Uterus (tissue), 4 donors: ENCODE data around the gene MB. TPM values are rescaled to one million over a fixed set of nuclear protein-coding genes. Genes with fewer than 3 reads are reported as not detected.

Source experiments
- DNase-seq, 2 donors: peaks; one replicate each; pipeline ENCODE4 v3.0.0-alpha.2; 2019 to 2020
- H3K27ac ChIP-seq, 2 donors: fragments of 200-600 bp; sonication (generic); 1 replicate in 1 of 2; 2 replicates in 1 of 2; pipeline ENCODE4 v1.5.1; 2016 to 2018
- H3K27me3 ChIP-seq, 2 donors: fragments of 200-600 bp; sonication (generic); one replicate each; pipeline ENCODE4 v1.5.1; 2018 to 2019; ENCODE audit warnings: control low read depth in 1 of 2
- H3K36me3 ChIP-seq, 2 donors: fragments of 200-600 bp; sonication (generic); one replicate each; pipeline ENCODE4 v1.5.1; 2019; ENCODE audit warnings: control low read depth in 1 of 2
- H3K4me1 ChIP-seq, 2 donors: fragments of 200-600 bp; sonication (generic); one replicate each; pipeline ENCODE4 v1.5.1; 2018 to 2019; ENCODE audit warnings: control low read depth in 1 of 2
- H3K4me3 ChIP-seq, 2 donors: fragments of 200-600 bp; sonication (generic); 1 replicate in 1 of 2; 2 replicates in 1 of 2; pipeline ENCODE4 v1.5.1; 2018 to 2019; ENCODE audit warnings: mild to moderate bottlenecking in 1 of 2
- H3K9me3 ChIP-seq, 2 donors: fragments of 200-600 bp; sonication (generic); one replicate each; pipeline ENCODE4 v1.5.1; 2019; ENCODE audit warnings: control low read depth in 1 of 2
- POLR2A ChIP-seq, 2 donors: fragments of 450-650 bp; IDR thresholded peaks; one replicate each; pipeline ENCODE4 v1.6.1; 2016; ENCODE audit warnings: antibody characterized with exemption in 2 of 2, mild to moderate bottlenecking in 1 of 2, moderate library complexity in 1 of 2
- intact Hi-C: fragments of 100-400 bp; cut with DNase I; formaldehyde crosslinking; loops from one replicate; pipeline ENCODE4 v1.15.1; 2023; ENCODE audit warnings: low total_unique reads
- total RNA-seq, 4 donors: library from RNA; depleted of rRNA in 3 of 4; stranded (reverse); fragments of >200 nt in 3 of 4; gene quantifications; one replicate each; pipeline versions ENCODE4 v1.1.0 to v1.2.4, GENCODE V29; 2014 to 2023
- TF ChIP-seq, protein P1 (sequence below), 4 experiments: fragments of 200-600 bp in 2 of 4; fragments of 450-650 bp in 2 of 4; sonication (generic) in 2 of 4; IDR thresholded peaks; one replicate each; pipeline ENCODE4 v1.5.1; 2016 to 2019; ENCODE audit warnings: antibody characterized with exemption in 4 of 4, mild to moderate bottlenecking in 2 of 4, moderate library complexity in 1 of 4
- donor health status: DM: yes; HTN: yes; CAD: no.

MB gene
- total RNA-seq, 4 donors from 2014 or later: 1.8 to 2.5 TPM; not detected in 2

GRCh38 chr22:35589071-35589755 lies 27.9 kb downstream of the MB start:
- Histone ChIP-seq H3K27me3 (no peaks in the 10 kb centered on the region), H3K4me1 (peaks cover 0 to 8% of the 10 kb centered on the region in 2 donors), H3K4me3 (no peak overlapping the region), H3K9me3 (no peaks in the 10 kb centered on the region), H3K36me3 (no peaks in the 10 kb centered on the region), H3K27ac (peak overlapping the region; percentile 58 to 74)
- intact Hi-C loops: no loop called here
- DNase-seq: peak; percentile 79 to 88
- TF ChIP-seq, protein P1, sequence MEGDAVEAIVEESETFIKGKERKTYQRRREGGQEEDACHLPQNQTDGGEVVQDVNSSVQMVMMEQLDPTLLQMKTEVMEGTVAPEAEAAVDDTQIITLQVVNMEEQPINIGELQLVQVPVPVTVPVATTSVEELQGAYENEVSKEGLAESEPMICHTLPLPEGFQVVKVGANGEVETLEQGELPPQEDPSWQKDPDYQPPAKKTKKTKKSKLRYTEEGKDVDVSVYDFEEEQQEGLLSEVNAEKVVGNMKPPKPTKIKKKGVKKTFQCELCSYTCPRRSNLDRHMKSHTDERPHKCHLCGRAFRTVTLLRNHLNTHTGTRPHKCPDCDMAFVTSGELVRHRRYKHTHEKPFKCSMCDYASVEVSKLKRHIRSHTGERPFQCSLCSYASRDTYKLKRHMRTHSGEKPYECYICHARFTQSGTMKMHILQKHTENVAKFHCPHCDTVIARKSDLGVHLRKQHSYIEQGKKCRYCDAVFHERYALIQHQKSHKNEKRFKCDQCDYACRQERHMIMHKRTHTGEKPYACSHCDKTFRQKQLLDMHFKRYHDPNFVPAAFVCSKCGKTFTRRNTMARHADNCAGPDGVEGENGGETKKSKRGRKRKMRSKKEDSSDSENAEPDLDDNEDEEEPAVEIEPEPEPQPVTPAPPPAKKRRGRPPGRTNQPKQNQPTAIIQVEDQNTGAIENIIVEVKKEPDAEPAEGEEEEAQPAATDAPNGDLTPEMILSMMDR (IDR thresholded peaks at IDR 0.05): no peak
- no peak for TF ChIP-seq POLR2A (IDR thresholded peaks at IDR 0.05)

DNA sequence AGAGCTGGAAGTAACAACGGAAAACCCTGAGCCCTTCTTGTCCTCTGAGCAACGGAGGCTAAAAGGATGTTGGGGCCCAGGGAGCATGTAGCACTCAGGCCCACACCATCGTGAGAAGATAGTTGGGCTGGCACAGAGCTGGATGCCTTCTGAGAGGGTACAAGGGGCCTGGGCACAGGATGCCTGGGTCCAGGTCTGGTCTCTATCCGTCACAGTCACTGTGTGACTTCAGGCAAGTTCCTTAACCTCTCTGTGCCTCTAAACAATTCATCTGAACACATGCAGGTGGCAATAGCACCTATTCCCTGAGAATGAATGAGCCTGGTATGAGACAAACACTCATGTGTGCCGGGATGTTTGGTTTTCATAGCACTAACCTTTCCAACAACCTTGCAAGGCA lies 29.2 kb downstream of the MB start:
- Histone ChIP-seq H3K27me3 (no peaks in the 10 kb centered on the region), H3K9me3 (no peaks in the 10 kb centered on the region), H3K4me1 (peaks cover 0 to 8% of the 10 kb centered on the region in 2 donors), H3K36me3 (no peaks in the 10 kb centered on the region), H3K4me3 (no peak overlapping the region), H3K27ac (peak overlapping the region in 1 of 2 donors; percentile 74)
- TF ChIP-seq, protein P1 (IDR thresholded peaks at IDR 0.05): no peak
- no peak for TF ChIP-seq POLR2A (IDR thresholded peaks at IDR 0.05)
- intact Hi-C loops: no loop called here
- no peak for DNase-seq

DNA sequence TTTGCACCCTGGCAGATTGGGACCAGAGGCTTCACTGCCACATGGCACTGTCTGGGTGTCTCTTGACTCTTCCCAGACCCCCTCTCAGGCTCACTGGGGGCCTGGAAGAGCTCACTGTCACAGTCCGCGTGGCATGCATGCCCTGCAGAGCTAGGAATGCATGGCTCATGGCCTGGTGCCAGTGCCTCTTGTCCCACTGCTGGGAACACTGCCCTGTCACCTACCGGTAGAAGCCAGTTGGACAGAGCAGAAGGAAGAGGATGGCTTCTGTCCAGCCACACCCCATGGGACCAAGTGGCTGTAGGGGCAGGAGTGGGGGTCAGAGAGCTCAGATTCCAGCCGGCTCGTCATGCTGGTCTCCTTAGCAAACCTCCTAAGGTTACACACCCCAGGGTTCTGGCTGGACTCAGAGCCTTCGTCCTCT lies 29.7 kb downstream of the MB start:
- no peaks in the 10 kb centered on the region for H3K9me3 ChIP-seq
- peaks cover 0 to 4% of the 10 kb centered on the region in 2 donors for H3K4me1 ChIP-seq
- intact Hi-C loops: no loop called here
- no peak for TF ChIP-seq POLR2A (IDR thresholded peaks at IDR 0.05)
- TF ChIP-seq, protein P1 (IDR thresholded peaks at IDR 0.05): no peak
- no peaks in the 10 kb centered on the region for H3K27me3 ChIP-seq
- H3K36me3 ChIP-seq: no peaks in the 10 kb centered on the region
- peak in 1 of 2 donors; percentile 48 for DNase-seq
- H3K4me3 ChIP-seq: no peak overlapping the region
- H3K27ac ChIP-seq: peak overlapping the region in 1 of 2 donors; percentile 74

- H3K27ac ChIP-seq: no peak overlapping the region
- intact Hi-C loops: no loop called here
- no peak for TF ChIP-seq POLR2A (IDR thresholded peaks at IDR 0.05)
- TF ChIP-seq, protein P1 (IDR thresholded peaks at IDR 0.05): no peak
Measured at GRCh38 chr22:35586771-35587170, 30.4 kb downstream of the MB start.

DNA sequence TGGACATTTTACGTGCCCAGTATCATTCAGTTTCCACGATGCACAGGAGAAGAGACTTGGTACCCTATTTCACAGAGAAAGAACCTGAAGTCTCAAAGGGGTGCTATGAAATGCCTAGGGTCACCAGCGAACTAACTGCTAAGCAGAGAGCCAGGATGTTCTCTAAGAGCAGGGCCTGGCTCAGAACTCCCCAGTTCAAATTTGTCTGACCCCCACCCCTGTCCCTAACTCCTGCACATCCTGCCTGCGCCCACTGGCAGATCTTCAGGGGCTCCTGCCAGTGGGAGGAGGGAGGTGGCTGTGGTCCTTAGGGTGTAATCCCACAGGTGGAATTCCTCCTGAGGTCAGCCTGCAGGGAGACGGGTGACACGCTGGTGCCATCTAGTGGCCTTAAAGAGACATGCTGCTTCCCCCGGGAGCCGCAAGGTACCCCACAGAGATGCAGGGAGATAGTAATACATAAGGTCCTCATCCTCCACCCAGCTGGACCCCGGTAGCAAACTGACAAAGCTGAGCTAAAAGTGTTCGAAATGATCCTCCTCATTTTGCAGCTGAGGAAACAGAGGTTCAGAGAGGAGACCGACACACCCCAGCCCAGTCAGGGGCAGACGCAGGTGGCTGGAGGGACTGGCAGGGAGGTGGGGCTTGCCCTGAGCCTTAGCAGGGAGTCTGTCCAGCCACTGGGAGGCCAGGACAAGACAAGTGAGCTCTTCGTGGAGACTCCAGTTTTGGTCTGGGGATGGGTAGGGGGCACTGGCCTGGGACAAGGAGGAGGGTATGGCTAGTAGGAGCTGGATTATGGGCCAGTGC lies 34.1 kb downstream of the MB start:
- Histone ChIP-seq H3K27ac (peak overlapping the region; percentile 1 to 59), H3K27me3 (no peaks in the 10 kb centered on the region), H3K36me3 (no peaks in the 10 kb centered on the region), H3K9me3 (no peaks in the 10 kb centered on the region), H3K4me1 (no peaks in the 10 kb centered on the region), H3K4me3 (no peak overlapping the region)
- TF ChIP-seq POLR2A (IDR thresholded peaks at IDR 0.05): no peak
- TF ChIP-seq, protein P1 (IDR thresholded peaks at IDR 0.05): peak; percentile 93 to 96 (median 94)
- intact Hi-C loops: loop anchor here (2.0 to 5.0 kb wide), 2 partner anchors 151 to 232 kb away; no protein-coding TSS in a partner anchor
- DNase-seq: peak; percentile 64 to 68

More at GRCh38 chr22:35586771-35587170, 30.4 kb downstream of the MB start:
- H3K27me3 ChIP-seq: no peaks in the 10 kb centered on the region
- no peak for DNase-seq
- no peak overlapping the region for H3K4me3 ChIP-seq
- H3K36me3 ChIP-seq: no peaks in the 10 kb centered on the region
- no peaks in the 10 kb centered on the region for H3K9me3 ChIP-seq
- no peaks in the 10 kb centered on the region for H3K4me1 ChIP-seq
